Retinal pigment epithelial cell (primary cell): ENCODE results near the gene PCSK6.

Source experiments
- DNase-seq: peaks from one replicate; pipeline ENCODE4 v3.0.0-alpha.2; 2010; ENCODE audit warnings: low read depth
- H3K4me3 ChIP-seq: 2 replicates; pipeline ENCODE4 v1.5.1; 2011; ENCODE audit warnings: mild to moderate bottlenecking, low read length, control low read depth, moderate library complexity
- TF ChIP-seq, protein P1 (sequence below): conservative IDR thresholded peaks from 2 replicates; pipeline ENCODE4 v1.5.1; 2011; ENCODE audit warnings: low read depth, low read length, control low read depth, inconsistent platforms

Gene PCSK6

DNA sequence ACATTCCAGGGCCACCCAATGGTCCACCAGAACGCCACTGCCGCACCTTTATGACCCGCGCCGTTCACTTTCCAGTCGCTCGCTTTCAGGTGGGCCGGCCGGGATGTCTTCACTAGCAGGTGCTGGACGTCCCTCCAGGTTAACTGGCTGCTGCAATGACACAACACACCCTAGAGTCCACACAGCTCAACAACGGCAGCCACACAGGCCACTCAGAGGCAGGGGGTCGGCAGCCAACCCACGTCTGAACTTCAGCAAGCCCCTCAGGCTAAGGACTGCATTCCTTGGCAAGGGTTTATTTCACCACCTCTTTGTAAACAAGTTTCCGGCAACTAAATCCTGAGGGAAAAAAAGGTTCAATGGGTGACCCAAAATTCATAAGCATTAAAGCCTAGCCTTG, 105.2 kb downstream of the PCSK6 start:
- no peak for DNase-seq
- H3K4me3 ChIP-seq: no peak overlapping the region
- TF ChIP-seq, protein P1, sequence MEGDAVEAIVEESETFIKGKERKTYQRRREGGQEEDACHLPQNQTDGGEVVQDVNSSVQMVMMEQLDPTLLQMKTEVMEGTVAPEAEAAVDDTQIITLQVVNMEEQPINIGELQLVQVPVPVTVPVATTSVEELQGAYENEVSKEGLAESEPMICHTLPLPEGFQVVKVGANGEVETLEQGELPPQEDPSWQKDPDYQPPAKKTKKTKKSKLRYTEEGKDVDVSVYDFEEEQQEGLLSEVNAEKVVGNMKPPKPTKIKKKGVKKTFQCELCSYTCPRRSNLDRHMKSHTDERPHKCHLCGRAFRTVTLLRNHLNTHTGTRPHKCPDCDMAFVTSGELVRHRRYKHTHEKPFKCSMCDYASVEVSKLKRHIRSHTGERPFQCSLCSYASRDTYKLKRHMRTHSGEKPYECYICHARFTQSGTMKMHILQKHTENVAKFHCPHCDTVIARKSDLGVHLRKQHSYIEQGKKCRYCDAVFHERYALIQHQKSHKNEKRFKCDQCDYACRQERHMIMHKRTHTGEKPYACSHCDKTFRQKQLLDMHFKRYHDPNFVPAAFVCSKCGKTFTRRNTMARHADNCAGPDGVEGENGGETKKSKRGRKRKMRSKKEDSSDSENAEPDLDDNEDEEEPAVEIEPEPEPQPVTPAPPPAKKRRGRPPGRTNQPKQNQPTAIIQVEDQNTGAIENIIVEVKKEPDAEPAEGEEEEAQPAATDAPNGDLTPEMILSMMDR: no peak

DNA sequence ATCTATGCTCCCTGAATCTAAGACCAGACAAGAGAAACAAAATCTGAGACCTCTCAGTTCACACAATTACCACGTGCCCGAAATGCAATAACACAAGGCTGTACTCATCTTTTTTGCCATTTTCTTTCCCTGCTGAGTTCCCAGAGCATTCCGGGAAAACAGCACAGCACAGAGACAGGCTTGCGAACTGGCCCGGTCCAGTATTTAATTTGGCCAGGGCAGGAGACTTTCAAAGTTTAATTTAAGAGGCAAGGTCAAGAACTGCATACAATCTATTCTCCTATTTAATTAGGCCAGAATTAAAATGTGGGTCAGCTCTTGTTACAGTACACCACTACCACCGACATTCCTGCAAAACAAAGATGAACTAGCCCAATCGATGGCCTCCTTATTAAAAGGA, 107.0 kb downstream of the PCSK6 start:
- no peak overlapping the region for H3K4me3 ChIP-seq
- TF ChIP-seq, protein P1: no peak
- DNase-seq: no peak

DNA sequence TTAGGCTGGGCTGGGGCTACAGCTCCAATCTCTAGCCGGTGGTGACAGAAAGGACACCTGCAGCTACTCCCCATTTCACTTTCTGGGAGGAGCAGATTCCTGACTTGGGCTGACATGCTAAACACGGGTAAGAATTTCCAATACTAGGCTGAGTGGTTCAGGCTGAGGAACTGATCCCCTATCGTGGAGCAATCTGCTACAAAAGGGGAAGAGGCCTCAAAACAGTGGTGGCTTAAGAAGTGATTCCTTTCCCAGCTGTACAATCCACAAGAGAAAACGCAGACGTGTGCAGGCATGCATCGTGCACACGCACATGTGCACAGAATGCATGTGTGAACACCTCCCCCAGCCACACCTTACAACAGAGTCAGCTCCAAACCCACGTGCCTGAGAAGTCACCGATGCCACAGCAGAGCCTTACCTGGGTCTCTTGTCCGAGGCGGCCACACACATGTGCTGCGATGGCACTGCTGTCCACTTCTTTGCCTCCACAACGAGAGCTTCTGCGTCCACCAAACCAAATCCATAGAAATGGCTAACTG, 107.8 kb downstream of the PCSK6 start:
- no peak overlapping the region for H3K4me3 ChIP-seq
- no peak for DNase-seq
- TF ChIP-seq, protein P1: no peak

DNA sequence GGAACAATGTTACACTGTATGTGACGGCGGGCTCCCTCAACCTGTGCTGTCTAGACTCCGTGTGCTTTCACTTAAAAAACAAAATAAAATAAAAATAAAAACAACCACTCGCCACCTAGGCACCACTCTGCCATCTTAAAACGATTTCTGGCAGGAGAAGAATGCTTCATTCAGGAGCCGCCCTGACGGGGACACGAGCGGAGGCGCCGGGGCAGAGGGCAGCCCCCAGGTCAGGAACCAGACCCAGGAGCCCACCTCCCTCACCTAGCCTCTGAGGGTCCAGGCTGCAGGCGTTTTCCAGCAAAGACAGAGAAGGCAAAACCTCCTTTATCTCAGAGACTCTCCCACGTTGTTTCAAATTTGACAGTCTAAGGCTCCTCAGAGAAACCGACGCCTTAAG, 109.4 kb downstream of the PCSK6 start:
- TF ChIP-seq, protein P1: no peak
- DNase-seq: no peak
- H3K4me3 ChIP-seq: no peak overlapping the region

DNA sequence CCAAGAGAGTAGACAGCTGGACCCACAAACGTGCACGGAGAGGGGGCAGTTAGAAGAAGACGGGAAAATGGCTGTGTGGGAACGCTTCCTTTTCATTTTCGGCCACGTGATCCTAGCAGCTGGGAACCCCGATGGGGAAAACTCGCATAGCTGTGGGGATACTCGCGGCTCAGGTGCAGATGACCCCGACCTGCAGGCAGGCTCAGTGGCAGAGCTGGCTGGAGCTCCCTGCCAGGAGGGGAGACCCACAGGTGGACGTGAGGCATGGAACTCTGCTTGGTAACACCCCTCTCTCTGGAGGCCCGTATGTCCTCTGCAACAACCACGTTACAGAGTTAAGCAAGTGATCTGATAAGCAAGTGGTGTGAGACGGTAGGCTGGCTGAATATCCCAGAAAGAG, 109.9 kb downstream of the PCSK6 start:
- no peak overlapping the region for H3K4me3 ChIP-seq
- DNase-seq: no peak
- TF ChIP-seq, protein P1: no peak

DNA sequence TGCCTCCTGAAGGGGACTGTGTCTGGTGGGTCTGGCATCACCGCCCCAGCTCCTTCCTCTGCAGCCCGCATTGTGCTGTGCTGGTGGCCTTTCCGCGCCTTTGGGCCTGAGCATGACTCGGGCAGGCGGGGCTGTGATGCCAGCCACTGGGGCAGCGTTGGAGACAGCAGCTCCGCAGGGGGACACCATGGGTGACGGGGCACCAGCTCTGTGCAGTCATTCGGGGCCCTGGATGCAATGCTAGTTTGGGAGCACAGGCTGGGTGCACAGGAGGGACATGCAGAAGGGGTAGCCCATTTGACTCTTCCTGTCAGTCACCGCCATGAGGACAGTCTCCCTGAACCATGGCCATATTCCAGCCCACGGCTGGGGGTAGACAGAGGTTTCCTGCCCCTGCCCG, 110.6 kb downstream of the PCSK6 start:
- DNase-seq: no peak
- no peak overlapping the region for H3K4me3 ChIP-seq
- TF ChIP-seq, protein P1: no peak

DNA sequence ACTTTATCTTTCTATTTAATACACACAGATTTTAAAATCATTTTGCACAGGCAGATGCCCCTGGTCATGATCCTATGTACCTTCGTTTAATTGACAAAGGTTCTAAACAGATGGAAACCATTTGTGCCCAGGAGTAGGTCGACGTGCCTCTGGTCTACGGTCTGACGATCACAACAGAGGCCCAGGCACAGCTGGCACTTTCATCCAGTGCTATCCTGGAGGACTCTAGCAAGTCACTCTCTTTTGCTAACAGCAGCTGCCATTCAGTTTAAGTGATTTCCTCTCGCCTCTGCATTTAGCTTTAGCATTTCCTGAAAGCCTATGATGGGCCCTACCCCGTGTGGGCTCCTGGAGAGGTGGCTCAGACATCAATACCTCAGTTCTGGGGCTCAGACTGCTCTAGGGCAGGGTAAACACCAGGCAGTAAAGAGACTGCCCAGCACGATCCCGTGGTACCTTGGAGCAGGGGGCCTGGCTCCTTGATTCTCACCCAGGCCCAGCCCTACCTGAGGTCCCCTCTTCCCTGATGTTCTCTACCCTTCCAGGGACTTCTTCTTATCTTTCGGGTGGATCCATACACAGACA, 111.2 kb downstream of the PCSK6 start:
- TF ChIP-seq, protein P1: no peak

More for the DNA sequence above, 111.2 kb downstream of the PCSK6 start:
- no peak overlapping the region for H3K4me3 ChIP-seq
- no peak for DNase-seq
